Neural cell (in vitro differentiated cells): ENCODE data around the gene HLA-DQB1.

Experiments
- CTCF ChIP-seq: fragments of 450-650 bp; IDR thresholded peaks from 2 replicates; pipeline ENCODE4 v1.5.1; 2014; ENCODE audit warnings: antibody characterized with exemption, mild to moderate bottlenecking, moderate library complexity; ENCODE audit not compliant: poor library complexity, severe bottlenecking
- EP300 ChIP-seq: fragments of 450-650 bp; conservative IDR thresholded peaks from 2 replicates; pipeline ENCODE4 v1.6.1; 2014; ENCODE audit warnings: antibody characterized with exemption, mild to moderate bottlenecking, moderate library complexity; ENCODE audit not compliant: poor library complexity, severe bottlenecking
- EZH2 ChIP-seq: fragments of 200-600, 300-800 bp; shearing (Covaris generic), sonication (generic); IDR thresholded peaks from 2 replicates; pipeline ENCODE4 v1.6.1; 2014; ENCODE audit warnings: antibody characterized with exemption, low read length, borderline replicate concordance, mild to moderate bottlenecking; ENCODE audit not compliant: insufficient read depth, poor library complexity, severe bottlenecking
- MXI1 ChIP-seq: fragments of 450-650 bp; conservative IDR thresholded peaks from 2 replicates; pipeline ENCODE4 v1.6.1; 2014; ENCODE audit warnings: antibody characterized with exemption, mild to moderate bottlenecking; ENCODE audit not compliant: poor library complexity, severe bottlenecking
- POLR2AphosphoS5 ChIP-seq: IDR thresholded peaks from 2 replicates; pipeline ENCODE4 v1.6.1; 2012
- RAD21 ChIP-seq: fragments of 450-650 bp; conservative IDR thresholded peaks from 2 replicates; pipeline ENCODE4 v1.6.1; 2014; ENCODE audit warnings: antibody characterized with exemption, mild to moderate bottlenecking, moderate library complexity
- REST ChIP-seq: IDR thresholded peaks from 2 replicates; pipeline ENCODE4 v1.6.1; 2012; ENCODE audit warnings: borderline replicate concordance
- SMC3 ChIP-seq: fragments of 450-650 bp; conservative IDR thresholded peaks from 2 replicates; pipeline ENCODE4 v1.6.1; 2014; ENCODE audit warnings: antibody characterized with exemption, mild to moderate bottlenecking, moderate library complexity; ENCODE audit not compliant: poor library complexity
- TAF1 ChIP-seq: IDR thresholded peaks from 2 replicates; pipeline ENCODE4 v1.6.1; 2012; ENCODE audit warnings: low read depth

- TF ChIP-seq CTCF = no peak
- no peak for TF ChIP-seq RAD21
- TF ChIP-seq TAF1 = no peak
- no peak for TF ChIP-seq EZH2
- TF ChIP-seq REST = no peak
- no peak for TF ChIP-seq EP300
- no peak for TF ChIP-seq POLR2AphosphoS5
- no peak for TF ChIP-seq MXI1
- TF ChIP-seq SMC3 = no peak
Observed at GRCh38 chr6:32658268-32658897, 8.1 kb downstream of the HLA-DQB1 start.
